Fibroblast of lung (primary cell): ENCODE data around the gene PPP1R12C. TPM values are rescaled to one million over a fixed set of nuclear protein-coding genes. Genes with fewer than 3 reads are reported as not detected.

ENCODE experiments used
- DNase-seq, 2 donors: peaks; one replicate each; pipeline versions ENCODE4 v3.0.0 to v3.0.0-alpha.2; 2010; ENCODE audit warnings: low read depth in 2 of 2
- H2AFZ ChIP-seq: 2 replicates; pipeline ENCODE4 v1.5.1; 2012; ENCODE audit warnings: low read length, control low read depth, inconsistent platforms
- H3K27ac ChIP-seq: 2 replicates; pipeline ENCODE4 v1.5.1; 2011; ENCODE audit warnings: low read length, control low read depth; ENCODE audit not compliant: insufficient read depth
- H3K27me3 ChIP-seq: 2 replicates; pipeline ENCODE4 v1.5.1; 2011; ENCODE audit warnings: mild to moderate bottlenecking, low read length; ENCODE audit not compliant: control insufficient read depth, insufficient read depth
- H3K36me3 ChIP-seq: 2 replicates; pipeline ENCODE4 v1.5.1; 2011; ENCODE audit warnings: low read length; ENCODE audit not compliant: control insufficient read depth, insufficient read depth
- H3K4me1 ChIP-seq: 2 replicates; pipeline ENCODE4 v1.5.1; 2011; ENCODE audit warnings: low read length; ENCODE audit not compliant: control insufficient read depth, insufficient read depth; ENCODE audit errors: extremely low read depth
- H3K4me2 ChIP-seq: 2 replicates; pipeline ENCODE4 v1.5.1; 2011; ENCODE audit warnings: low read length, control low read depth; ENCODE audit not compliant: insufficient read depth; ENCODE audit errors: extremely low read depth
- H3K4me3 ChIP-seq, 4 experiments: fragments of 200-600 bp in 1 of 4; sonication (generic) in 1 of 4; replicated peaks in 1 of 4; 2 replicates each; pipeline ENCODE4 v1.5.1; 2011 to 2016; ENCODE audit warnings: low read length in 4 of 4, low read depth in 3 of 4, mild to moderate bottlenecking in 3 of 4, control low read depth in 2 of 4, inconsistent platforms in 1 of 4, mixed read lengths in 1 of 4; ENCODE audit not compliant: insufficient read depth in 1 of 4; ENCODE audit errors: control extremely low read depth in 1 of 4
- H3K79me2 ChIP-seq: 2 replicates; pipeline ENCODE4 v1.5.1; 2012; ENCODE audit warnings: mild to moderate bottlenecking, low read length, inconsistent platforms; ENCODE audit not compliant: control insufficient read depth, insufficient read depth
- H3K9ac ChIP-seq: 2 replicates; pipeline ENCODE4 v1.5.1; 2011; ENCODE audit warnings: mild to moderate bottlenecking, low read length, control low read depth; ENCODE audit not compliant: insufficient read depth
- H3K9me3 ChIP-seq: 2 replicates; pipeline ENCODE4 v1.5.1; 2012; ENCODE audit warnings: low read depth, low read length; ENCODE audit not compliant: control insufficient read depth, insufficient read depth
- H4K20me1 ChIP-seq: 2 replicates; pipeline ENCODE4 v1.5.1; 2011; ENCODE audit warnings: low read length; ENCODE audit not compliant: control insufficient read depth, insufficient read depth; ENCODE audit errors: extremely low read depth
- EZH2 ChIP-seq: IDR thresholded peaks from 2 replicates; pipeline ENCODE4 v1.5.1; 2012; ENCODE audit warnings: low read length, control low read depth, mild to moderate bottlenecking; ENCODE audit errors: missing control alignments
- polyA plus RNA-seq, 2 donors: library from polyadenylated mRNA; depleted of rRNA in 1 of 2; stranded (reverse) in 1 of 2; unstranded in 1 of 2; fragments of >200 nt; gene quantifications; 2 replicates each; pipeline ENCODE4 v1.2.1, GENCODE V29; 2011 to 2012; ENCODE audit warnings: missing spikeins in 1 of 2
- total RNA-seq: library from RNA; depleted of rRNA; stranded (reverse); fragments of >200 nt; gene quantifications from 2 replicates; pipeline ENCODE4 v1.2.1, GENCODE V29; 2014
- TF ChIP-seq, protein P1 (sequence below), 2 donors: IDR thresholded peaks in 1 of 2; conservative IDR thresholded peaks in 1 of 2; 1 replicate in 1 of 2; 2 replicates in 1 of 2; pipeline ENCODE4 v1.5.1; 2011 to 2012; ENCODE audit warnings: low read length in 2 of 2, control low read depth in 1 of 2, inconsistent platforms in 1 of 2, low read depth in 1 of 2, mild to moderate bottlenecking in 1 of 2

The PPP1R12C gene
- total and polyA plus RNA-seq, 2 donors (not counting 1 experiment from before 2014, with no cell fraction given) = 26.0 to 32.9 TPM

DNA sequence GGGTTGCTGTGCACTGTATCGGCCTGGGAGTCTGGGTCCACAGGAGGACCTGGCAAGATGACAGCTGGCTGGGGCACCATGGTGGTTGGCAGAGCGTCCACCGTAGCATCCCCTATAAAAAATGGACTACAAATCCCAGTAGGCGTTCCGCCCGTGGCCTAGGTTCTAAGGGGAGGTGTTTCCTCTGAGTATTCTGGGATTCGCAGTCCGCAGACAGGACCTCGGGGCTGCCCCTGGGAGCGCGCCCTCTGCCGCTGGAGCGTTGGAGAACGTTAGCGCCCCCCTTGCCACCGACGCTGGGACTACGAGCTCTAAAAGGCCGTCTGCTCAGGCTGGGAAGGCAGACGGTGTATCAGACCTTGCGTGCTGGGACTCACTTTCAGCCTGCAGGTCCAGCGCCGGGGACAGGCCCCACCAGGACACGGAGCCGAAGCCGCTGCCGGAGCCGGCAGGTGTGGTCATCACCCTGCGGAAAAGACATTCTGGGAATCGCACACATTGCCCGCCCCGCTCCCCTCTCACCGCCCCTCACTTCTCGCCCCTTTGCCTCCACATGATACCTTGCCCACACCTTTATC lies 48.6 kb upstream of the PPP1R12C start:
- H3K27me3 ChIP-seq = peaks cover 14% of the 10 kb centered on the region
- DNase-seq = peak; percentile 51 to 78
- H3K9ac ChIP-seq = no peak overlapping the region
- H3K9me3 ChIP-seq = no peaks in the 10 kb centered on the region
- H3K36me3 ChIP-seq = no peaks in the 10 kb centered on the region
- no peaks in the 10 kb centered on the region for H3K4me1 ChIP-seq
- TF ChIP-seq, protein P1, sequence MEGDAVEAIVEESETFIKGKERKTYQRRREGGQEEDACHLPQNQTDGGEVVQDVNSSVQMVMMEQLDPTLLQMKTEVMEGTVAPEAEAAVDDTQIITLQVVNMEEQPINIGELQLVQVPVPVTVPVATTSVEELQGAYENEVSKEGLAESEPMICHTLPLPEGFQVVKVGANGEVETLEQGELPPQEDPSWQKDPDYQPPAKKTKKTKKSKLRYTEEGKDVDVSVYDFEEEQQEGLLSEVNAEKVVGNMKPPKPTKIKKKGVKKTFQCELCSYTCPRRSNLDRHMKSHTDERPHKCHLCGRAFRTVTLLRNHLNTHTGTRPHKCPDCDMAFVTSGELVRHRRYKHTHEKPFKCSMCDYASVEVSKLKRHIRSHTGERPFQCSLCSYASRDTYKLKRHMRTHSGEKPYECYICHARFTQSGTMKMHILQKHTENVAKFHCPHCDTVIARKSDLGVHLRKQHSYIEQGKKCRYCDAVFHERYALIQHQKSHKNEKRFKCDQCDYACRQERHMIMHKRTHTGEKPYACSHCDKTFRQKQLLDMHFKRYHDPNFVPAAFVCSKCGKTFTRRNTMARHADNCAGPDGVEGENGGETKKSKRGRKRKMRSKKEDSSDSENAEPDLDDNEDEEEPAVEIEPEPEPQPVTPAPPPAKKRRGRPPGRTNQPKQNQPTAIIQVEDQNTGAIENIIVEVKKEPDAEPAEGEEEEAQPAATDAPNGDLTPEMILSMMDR (conservative IDR thresholded peaks at IDR 0.05 in 1 of 2, IDR thresholded peaks at IDR 0.05 in 1 of 2; ENCODE audit: low read depth in 1 of 2, low read length in 2 of 2) = peak; percentile 56 to 69
- no peak for TF ChIP-seq EZH2
- H2AFZ ChIP-seq = peak overlapping the region; percentile 81
- no peaks in the 10 kb centered on the region for H3K79me2 ChIP-seq
- H4K20me1 ChIP-seq = no peaks in the 10 kb centered on the region
- no peak overlapping the region for H3K27ac ChIP-seq
- peak overlapping the region; percentile 38 to 61 (median 56) for H3K4me3 ChIP-seq
- peak overlapping the region; percentile 93 for H3K4me2 ChIP-seq

DNA sequence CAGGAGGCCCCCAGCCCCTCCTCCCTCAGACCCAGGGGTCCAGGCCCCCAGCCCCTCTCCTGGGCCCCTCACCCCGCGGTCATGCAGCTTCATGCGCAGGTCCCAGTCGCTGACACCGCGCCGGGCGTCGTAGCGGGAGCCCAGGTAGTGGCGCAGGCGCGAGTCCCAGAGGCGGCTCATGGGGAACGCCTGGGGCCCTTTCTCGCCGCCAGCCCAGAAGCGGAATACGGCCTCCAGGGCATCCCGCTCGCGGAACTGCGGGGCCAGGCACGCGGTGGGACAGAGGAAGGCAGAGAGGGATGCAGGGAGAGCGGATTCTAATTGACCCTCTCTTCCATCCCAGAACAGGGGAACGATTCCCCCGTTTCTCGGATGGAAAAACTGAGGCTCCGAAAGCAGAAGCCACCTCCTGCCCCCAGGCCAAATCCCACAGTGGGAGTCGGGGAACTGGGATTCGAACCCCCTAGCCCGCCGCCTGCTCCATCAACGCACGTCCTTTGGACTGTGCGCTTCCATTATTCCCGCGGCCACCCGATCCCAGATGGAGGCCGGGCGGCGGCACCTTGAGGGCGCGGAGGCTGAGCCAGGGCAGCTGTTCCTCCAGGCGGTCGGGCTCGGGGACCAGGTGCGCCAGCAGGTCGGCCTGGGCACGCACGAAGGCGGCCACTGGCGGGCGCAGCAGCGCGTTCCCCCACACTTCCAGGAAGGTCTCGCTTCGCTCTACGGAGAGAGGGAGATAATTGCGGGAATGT lies 44.3 kb upstream of the PPP1R12C start:
- Histone ChIP-seq H3K9me3 (no peaks in the 10 kb centered on the region), H3K27me3 (peaks cover 11% of the 10 kb centered on the region), H3K36me3 (no peaks in the 10 kb centered on the region), H3K9ac (no peak overlapping the region), H3K4me1 (peaks cover 6% of the 10 kb centered on the region), H3K27ac (no peak overlapping the region), H3K4me2 (no peak overlapping the region), H2AFZ (no peak overlapping the region), H4K20me1 (no peaks in the 10 kb centered on the region), H3K4me3 (no peak overlapping the region), H3K79me2 (no peaks in the 10 kb centered on the region)
- TF ChIP-seq, protein P1 (conservative IDR thresholded peaks at IDR 0.05 in 1 of 2, IDR thresholded peaks at IDR 0.05 in 1 of 2; ENCODE audit: low read depth in 1 of 2, low read length in 2 of 2) = no peak
- TF ChIP-seq EZH2 = peak; percentile 46
- no peak for DNase-seq

DNA sequence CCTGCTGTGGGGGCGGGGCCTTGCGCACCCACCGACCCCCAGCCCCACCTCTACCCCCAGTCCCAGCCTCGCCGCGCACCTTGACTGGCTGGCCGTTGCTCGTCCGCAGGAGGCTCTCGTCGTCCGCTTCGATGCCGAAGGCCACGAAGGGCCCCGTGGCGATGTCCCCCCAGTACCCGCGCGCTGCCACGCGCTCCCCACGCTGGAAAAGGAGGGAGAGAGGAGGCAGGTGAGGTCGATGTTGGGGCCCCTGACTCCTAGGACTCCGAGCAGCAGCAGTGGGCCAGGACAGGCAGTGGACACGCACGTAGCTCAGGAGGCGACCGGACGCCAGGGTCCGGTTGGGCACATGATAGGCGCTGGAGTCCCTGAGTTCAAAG lies 43.5 kb upstream of the PPP1R12C start:
- H3K79me2 ChIP-seq = no peaks in the 10 kb centered on the region
- H3K27me3 ChIP-seq = peaks cover 11% of the 10 kb centered on the region
- H3K9ac ChIP-seq = no peak overlapping the region
- no peak for DNase-seq
- no peaks in the 10 kb centered on the region for H3K36me3 ChIP-seq
- no peak overlapping the region for H2AFZ ChIP-seq
- no peak overlapping the region for H3K4me2 ChIP-seq
- no peak overlapping the region for H3K27ac ChIP-seq
- TF ChIP-seq, protein P1 (conservative IDR thresholded peaks at IDR 0.05 in 1 of 2, IDR thresholded peaks at IDR 0.05 in 1 of 2; ENCODE audit: low read depth in 1 of 2, low read length in 2 of 2) = no peak
- no peak for TF ChIP-seq EZH2
- H3K9me3 ChIP-seq = no peaks in the 10 kb centered on the region
- no peaks in the 10 kb centered on the region for H4K20me1 ChIP-seq
- no peak overlapping the region for H3K4me3 ChIP-seq
- H3K4me1 ChIP-seq = peaks cover 6% of the 10 kb centered on the region
